ENCODE results near the gene GJB6.

- TF ChIP-seq EZH2 (IDR thresholded peaks at IDR 0.05; ENCODE audit: low read depth, unreplicated experiment), result no peak
- no peak for TF ChIP-seq REST (IDR thresholded peaks at IDR 0.05; ENCODE audit: unreplicated experiment)
- TF ChIP-seq STAT1 (IDR thresholded peaks at IDR 0.05; ENCODE audit: unreplicated experiment), result no peak
- no peak for TF ChIP-seq CTCF (conservative IDR thresholded peaks at IDR 0.05; ENCODE audit: low read depth in 2 of 2)
- TF ChIP-seq POLR2AphosphoS5 (IDR thresholded peaks at IDR 0.05; ENCODE audit: low read depth), result no peak
- TF ChIP-seq CREB1 (CRISPR knock-in tag; IDR thresholded peaks at IDR 0.05; ENCODE audit: low read depth), result no peak
- TF ChIP-seq EZH2phosphoT487 (IDR thresholded peaks at IDR 0.05; ENCODE audit: unreplicated experiment), result no peak
Measured at GRCh38 chr13:20198781-20199180, 33.3 kb downstream of the GJB6 start.
